Raji (cell line): ENCODE data around the gene GLIS2.

Experiments used
- POLR2A ChIP-seq: IDR thresholded peaks from 2 replicates; pipeline ENCODE4 v1.6.1; 2011; ENCODE audit warnings: low read depth, low read length, control low read depth; ENCODE audit not compliant: insufficient read depth

Gene GLIS2

GRCh38 chr16:4291699-4292098, 24.2 kb upstream of the GLIS2 start:
- TF ChIP-seq POLR2A, result no peak

GRCh38 chr16:4293181-4293716, 22.6 kb upstream of the GLIS2 start:
- no peak for TF ChIP-seq POLR2A

DNA sequence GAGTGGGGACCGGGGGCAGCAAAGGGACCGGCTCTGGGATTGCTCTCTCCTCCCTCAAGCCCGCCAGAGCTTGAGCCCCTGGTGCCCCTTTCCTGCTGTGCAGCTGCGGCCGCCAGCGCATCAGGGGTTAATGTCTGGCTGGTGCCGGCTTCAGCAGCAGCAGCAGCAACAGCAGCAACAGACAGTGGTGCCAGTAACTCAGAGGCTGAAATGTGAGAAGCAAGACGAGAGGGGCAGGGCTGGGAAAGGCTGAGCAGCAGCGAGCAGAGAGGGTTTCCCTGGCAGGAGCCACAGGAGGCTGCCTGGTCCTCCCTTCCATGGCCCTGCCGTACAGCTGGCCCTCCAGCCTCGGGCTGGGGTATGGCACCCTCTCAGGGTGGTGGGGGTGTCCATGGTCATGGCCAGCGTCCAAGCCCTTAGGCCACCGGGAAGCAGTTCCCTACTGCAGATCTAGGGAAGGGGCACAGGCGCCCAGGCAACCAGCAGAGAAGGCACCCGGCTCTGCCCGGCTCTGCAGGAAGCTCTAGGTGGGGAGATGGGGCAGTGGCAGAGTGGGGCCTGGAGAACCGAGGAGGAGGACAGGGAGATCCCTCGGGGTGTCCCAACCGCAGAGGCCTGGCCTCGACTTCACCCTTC, 21.9 kb upstream of the GLIS2 start:
- TF ChIP-seq POLR2A, result no peak

GRCh38 chr16:4295581-4295980, 20.3 kb upstream of the GLIS2 start:
- TF ChIP-seq POLR2A, result no peak

DNA sequence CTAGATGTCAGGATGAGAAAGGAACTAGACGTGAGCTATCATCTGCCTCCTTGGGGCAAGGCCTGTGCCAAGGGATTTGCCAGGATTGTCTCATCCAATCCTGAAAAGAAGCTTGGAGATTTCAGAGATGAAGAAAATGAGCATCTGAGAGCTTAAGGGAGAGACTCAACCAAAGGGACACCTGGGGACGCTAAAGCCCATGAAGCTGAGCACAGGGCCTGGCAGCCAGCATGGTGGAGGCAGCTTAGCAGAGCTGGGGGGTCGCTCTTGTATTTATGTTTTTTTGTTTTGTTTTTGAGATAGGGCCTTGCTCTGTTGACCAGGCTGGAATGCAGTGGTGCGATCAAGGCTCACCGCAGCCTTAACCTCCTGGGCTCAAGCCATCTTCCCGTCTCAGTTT, 18.4 kb upstream of the GLIS2 start:
- TF ChIP-seq POLR2A, result no peak; the same call in 1 of the 2 replicates

DNA sequence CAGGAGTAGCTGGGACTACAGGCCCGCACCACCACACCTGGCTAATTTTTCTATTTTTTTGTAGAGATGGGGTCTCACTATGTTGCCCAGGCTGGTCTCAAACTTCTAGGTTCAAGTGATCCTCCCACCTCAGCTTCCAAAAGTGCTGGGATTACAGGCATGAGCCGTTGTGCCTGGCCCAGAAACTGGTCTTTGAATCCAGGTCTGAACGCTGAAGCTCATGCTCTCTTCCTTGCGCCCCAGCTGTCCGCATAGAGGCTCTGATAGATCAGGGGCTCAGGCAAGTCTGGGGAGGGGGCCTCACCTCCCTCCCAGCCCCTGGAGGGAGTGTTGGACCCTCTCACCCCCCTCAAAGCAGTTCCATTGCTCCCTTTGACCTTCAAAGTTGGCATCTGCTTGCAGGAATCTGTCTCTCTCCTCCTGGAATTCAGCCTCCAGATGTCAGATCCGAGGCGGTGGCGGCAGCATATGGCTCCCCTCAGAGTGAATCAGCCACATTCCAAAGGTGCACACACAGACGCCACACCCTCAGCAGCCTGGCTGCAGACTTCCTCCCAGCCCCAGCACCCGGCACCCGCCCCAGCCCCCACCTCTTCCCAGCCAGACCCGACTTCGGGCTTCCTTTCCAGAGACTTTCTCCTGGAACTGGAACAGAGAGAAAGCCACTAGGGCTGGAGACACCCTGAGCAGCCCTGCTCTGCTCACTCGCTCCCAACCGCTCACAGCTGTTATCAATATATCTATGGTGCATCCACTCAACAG, 16.9 kb upstream of the GLIS2 start:
- TF ChIP-seq POLR2A, result no peak

DNA sequence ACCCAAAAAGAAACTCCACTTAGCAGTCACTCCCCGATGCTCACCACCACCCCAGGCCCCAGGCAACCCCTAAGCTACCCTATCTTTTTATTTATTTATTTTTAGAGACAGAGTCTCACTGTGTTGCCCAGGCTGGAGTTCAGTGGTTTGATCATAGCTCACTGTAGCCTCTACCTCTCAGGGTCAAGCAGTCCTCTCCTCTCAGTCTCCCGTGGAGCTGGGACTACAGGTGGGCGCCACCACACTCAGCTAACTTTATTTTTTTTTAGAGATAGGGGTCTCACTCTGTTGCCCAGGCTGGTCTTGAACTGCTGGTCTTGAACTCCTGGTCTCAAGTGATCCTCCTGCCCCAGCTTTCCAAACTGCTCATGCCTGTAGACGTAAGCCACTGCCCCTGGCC, 14.7 kb upstream of the GLIS2 start:
- TF ChIP-seq POLR2A, result no peak

- TF ChIP-seq POLR2A, result no peak
Measured at GRCh38 chr16:4301968-4302367, 13.9 kb upstream of the GLIS2 start.

GRCh38 chr16:4303973-4304372, 11.9 kb upstream of the GLIS2 start:
- TF ChIP-seq POLR2A, result no peak

DNA sequence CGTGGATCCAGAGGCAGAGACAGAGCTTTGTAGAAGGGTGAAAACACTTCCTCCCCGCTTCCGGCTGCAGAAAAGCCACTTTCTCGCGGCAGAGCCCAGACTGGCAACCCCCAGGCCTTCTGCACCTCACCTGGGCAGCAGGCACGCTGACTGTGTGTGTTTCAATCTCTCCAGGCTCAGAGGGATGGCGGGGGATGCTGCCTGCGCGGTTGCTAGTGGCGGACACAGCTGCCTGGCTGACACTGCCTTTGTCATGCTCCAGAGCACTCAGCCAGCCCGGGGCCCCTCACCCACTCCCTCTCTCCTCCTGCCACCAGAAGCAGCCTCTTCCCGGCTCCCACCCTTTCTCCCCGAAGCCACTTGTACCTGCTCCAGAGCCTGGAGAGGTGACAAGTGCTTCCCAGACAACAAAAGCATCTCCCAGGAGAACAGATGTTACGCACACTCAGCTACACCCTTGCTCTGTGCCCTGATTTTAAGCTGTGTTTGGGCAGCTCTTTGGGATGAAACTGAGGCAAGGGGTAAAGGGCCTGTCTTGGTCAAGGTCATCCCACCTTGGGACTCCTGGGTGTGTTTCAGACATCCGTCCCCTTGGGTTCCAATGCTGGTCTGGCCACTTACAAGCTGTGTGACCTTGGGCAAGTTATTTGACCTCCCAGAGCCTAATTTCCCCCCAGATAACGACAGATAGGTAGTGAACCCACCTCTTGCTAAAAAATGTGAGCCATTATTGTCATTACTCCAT, 9.2 kb upstream of the GLIS2 start:
- peak; percentile 72 for TF ChIP-seq POLR2A

DNA sequence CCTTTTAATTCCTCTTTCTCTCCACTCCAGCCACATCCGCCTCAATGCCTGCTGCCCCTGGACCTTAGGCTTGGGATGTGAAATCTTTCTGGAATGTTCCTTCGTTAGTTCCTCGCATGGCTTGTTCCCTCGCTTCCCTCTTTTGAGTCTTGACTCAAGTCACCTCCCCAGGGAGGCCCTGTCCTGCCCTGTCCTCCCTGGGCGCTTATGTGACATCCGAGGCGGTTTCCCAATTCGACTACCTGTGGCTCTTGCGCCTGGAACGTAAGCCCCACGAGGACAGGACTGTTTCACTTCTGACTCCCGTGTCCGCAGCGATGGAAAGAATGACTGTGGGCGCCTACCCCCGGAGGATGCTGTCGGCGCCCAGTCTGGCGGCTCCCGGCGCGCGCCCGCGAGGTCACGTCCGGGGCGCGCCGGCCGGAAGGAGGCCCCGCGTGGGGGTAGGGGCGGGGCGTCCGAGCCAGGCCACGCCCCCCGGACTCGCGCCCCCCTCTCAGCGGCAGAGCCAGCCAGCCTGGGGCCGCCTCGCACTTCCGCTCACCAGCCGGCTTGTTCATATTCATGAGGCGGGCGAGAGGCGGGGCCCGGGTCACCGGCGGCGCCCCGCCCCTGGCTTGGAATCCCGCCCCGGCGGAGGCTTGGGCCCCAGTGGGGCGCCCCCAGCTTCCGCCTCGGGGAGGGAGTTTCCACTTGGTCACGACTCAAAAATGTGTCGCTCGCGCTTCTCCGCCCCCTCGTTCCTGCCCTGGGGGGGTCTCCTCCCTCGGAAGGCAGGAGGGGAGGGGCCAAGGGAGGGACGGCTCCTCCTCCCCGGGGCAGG, 8.4 kb upstream of the GLIS2 start:
- TF ChIP-seq POLR2A, result peak; percentile 74

DNA sequence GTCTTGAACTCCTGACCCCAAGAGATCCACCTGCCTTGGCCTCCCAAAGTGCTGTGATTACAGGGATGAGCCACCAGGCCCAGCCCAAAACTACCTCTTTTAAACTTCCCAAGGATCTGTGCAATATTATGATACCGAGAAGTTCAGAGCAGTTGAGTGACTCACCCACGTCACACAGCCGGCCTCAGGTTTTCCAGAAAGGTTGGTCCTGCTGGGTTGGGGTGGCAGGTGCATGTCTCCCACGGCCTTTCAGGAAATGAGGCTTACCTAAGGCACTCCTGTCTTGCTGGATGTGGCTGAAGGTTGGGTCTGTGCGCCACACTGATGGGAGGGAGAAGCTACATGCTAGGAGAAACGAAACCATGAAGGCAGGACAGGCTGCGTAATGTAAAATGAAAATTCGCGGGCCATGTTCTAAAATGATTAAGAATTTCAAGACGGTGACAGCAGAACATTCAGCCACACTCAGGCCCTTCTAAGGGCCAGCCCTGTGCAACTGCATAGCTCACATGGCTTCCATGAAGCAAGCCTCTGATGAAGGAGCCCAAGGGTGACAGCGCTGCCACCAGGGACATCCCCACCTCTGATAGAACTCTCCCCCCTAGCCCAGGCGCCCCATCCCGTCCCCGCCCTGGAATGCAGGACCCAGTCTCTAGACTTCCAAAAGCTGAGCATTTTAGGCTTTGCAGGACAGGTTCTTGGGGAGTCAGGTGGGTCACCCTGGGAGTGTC, 6.6 kb upstream of the GLIS2 start:
- TF ChIP-seq POLR2A, result no peak

DNA sequence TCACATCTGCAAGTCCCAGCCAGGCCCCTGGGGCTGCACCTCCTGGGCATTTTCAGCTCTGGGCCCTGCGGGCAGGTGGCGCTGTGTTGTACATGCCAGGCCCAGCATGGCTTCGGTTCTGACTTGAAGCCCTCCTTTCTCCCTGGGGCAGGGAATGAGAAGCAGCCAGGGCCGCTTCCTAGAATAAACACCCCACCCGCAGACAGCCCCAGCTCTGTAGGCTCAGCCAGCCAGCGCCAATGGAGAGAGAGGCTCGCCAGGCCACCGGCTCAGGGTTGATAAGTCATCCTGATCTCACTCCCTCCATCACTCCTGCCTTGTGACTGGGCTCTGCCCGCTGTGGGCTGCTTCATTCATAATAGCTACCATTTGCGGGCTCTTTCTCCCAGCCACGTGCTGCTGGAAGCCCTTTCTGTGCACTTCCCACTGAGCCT, 6.0 kb upstream of the GLIS2 start:
- TF ChIP-seq POLR2A, result no peak
